T-helper 2 cell treated with Interferon-gamma antibody and Interleukin-4, amounts not matched to agents 5 μg/mL and 100 μg/mL, for 36 hours (primary cell): ENCODE data around the gene AKNA.

Experiments used
- DNase-seq: peaks from one replicate; pipeline ENCODE4 v3.0.0; 2021; ENCODE audit warnings: low spot score
- H3K27ac Mint-ChIP-seq: one replicate; pipeline ENCODE4 v1.8.0; 2021; ENCODE audit warnings: mild to moderate bottlenecking, mixed read lengths
- H3K27me3 Mint-ChIP-seq: one replicate; pipeline ENCODE4 v1.8.0; 2021; ENCODE audit warnings: low read depth, mixed read lengths
- H3K36me3 Mint-ChIP-seq: one replicate; pipeline ENCODE4 v1.8.0; 2021; ENCODE audit warnings: low read depth, mixed read lengths
- H3K4me1 Mint-ChIP-seq: one replicate; pipeline ENCODE4 v1.8.0; 2021; ENCODE audit warnings: low read depth, mixed read lengths
- H3K4me3 Mint-ChIP-seq: one replicate; pipeline ENCODE4 v1.8.0; 2022; ENCODE audit warnings: mild to moderate bottlenecking, moderate library complexity, mixed read lengths
- H3K9me3 Mint-ChIP-seq: one replicate; pipeline ENCODE4 v1.8.0; 2021; ENCODE audit warnings: mixed read lengths

The AKNA gene, protein sequence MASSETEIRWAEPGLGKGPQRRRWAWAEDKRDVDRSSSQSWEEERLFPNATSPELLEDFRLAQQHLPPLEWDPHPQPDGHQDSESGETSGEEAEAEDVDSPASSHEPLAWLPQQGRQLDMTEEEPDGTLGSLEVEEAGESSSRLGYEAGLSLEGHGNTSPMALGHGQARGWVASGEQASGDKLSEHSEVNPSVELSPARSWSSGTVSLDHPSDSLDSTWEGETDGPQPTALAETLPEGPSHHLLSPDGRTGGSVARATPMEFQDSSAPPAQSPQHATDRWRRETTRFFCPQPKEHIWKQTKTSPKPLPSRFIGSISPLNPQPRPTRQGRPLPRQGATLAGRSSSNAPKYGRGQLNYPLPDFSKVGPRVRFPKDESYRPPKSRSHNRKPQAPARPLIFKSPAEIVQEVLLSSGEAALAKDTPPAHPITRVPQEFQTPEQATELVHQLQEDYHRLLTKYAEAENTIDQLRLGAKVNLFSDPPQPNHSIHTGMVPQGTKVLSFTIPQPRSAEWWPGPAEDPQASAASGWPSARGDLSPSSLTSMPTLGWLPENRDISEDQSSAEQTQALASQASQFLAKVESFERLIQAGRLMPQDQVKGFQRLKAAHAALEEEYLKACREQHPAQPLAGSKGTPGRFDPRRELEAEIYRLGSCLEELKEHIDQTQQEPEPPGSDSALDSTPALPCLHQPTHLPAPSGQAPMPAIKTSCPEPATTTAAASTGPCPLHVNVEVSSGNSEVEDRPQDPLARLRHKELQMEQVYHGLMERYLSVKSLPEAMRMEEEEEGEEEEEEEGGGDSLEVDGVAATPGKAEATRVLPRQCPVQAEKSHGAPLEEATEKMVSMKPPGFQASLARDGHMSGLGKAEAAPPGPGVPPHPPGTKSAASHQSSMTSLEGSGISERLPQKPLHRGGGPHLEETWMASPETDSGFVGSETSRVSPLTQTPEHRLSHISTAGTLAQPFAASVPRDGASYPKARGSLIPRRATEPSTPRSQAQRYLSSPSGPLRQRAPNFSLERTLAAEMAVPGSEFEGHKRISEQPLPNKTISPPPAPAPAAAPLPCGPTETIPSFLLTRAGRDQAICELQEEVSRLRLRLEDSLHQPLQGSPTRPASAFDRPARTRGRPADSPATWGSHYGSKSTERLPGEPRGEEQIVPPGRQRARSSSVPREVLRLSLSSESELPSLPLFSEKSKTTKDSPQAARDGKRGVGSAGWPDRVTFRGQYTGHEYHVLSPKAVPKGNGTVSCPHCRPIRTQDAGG (N-terminal part only)

DNA sequence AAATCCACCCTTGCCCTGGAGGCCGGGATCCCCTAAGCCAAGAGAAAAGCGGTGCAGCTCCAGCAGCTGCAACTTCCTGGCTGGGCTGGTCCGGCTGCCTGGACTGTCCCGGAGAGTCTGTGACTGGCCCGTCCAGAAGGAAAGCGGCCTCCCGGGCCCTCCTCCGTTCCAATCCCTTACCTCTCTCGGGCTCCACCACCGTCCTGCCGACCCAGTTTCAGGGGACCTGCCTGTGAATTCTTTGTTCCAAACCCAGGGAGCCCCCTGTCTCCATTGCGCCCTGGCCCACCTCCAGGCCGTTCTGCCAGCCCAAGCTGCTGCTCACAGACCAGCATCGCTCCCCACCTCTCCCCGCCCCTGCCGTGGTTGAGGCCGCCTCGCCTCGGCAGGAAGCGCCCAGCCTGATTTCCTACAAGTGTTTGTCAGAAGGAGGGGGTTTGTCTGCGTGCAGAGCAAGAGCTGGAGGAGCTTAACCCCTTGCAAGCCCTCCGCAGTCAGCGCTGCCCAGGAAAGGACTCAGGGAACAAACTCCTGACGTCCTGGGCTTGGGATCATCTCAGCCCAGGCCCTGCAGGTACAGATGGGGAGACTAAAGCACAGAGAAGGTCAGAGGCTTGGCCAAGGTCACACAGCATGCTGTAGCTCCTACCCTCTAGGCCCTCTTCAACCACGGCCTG, at the start of gene AKNA:
Gene AKNA, minus strand, starts transcription at position 303 of the 677 bp plus-strand sequence. CDS start 6,649 bp downstream, outside the sequence.
- Mint-ChIP-seq H3K9me3 (no peaks in the 10 kb centered on the region), H3K4me3 (peak within 1 kb of the TSS; percentile 99), H3K27ac (peak within 1 kb of the TSS; percentile 98), H3K36me3 (peaks cover 74% of the 10 kb centered on the region), H3K27me3 (no peaks in the 10 kb centered on the region), H3K4me1 (peaks cover 62% of the 10 kb centered on the region)
- peak; percentile 78 for DNase-seq

DNA sequence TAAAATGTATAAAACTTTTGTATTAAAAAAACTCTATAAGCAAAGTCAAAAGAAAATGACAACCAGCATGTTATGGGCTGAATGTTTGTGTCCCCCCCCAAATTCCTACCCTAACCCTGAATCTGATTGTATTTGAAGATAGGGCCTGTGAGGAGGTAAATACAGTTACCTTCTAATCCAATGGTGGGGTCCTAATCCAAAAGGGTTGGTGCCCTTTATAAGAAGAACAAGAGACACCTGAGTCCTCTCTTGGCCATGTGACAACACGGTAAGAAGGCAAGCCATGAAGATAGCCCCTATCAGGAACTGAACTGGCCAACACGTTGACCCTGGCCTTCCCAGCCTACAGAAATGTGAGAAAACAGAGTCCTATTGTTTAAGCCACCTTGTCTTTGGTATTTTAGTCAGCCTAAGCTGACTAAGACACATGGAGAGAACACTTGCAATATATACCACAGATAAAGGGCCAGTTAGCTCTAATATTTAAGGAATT, 49.7 kb upstream of the AKNA start:
- no peaks in the 10 kb centered on the region for H3K36me3 Mint-ChIP-seq
- H3K9me3 Mint-ChIP-seq = no peaks in the 10 kb centered on the region

DNA sequence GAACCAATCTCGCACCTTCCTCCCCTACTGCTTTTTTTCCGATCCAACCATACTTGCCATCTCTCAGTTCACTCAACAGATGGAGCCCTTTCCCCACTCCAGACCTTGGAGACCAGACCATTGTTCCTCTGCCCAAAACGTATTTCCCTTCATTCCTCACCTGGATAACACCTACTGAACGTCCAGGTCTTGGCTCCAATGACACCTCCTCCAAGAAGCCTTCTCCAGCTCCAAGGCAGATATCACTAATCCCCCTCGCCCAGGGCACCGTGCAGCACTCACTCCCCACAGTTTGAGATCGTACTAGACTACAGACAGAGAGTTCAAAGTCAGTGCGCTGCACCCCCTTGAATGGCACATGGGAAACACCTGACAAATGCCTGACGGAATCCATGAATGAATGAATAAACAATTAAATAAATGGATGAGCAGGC, 47.1 kb upstream of the AKNA start:
- no peak for DNase-seq
- Mint-ChIP-seq H3K4me1 (peaks cover 6% of the 10 kb centered on the region), H3K27ac (no peak overlapping the region), H3K36me3 (no peaks in the 10 kb centered on the region), H3K27me3 (peaks cover 3% of the 10 kb centered on the region), H3K9me3 (no peaks in the 10 kb centered on the region), H3K4me3 (no peak overlapping the region)

More for the DNA sequence above, 49.7 kb upstream of the AKNA start:
- DNase-seq = no peak
- peaks cover under 1% of the 10 kb centered on the region for H3K27me3 Mint-ChIP-seq
- no peak overlapping the region for H3K27ac Mint-ChIP-seq
- H3K4me3 Mint-ChIP-seq = no peak overlapping the region
- peaks cover 6% of the 10 kb centered on the region for H3K4me1 Mint-ChIP-seq

DNA sequence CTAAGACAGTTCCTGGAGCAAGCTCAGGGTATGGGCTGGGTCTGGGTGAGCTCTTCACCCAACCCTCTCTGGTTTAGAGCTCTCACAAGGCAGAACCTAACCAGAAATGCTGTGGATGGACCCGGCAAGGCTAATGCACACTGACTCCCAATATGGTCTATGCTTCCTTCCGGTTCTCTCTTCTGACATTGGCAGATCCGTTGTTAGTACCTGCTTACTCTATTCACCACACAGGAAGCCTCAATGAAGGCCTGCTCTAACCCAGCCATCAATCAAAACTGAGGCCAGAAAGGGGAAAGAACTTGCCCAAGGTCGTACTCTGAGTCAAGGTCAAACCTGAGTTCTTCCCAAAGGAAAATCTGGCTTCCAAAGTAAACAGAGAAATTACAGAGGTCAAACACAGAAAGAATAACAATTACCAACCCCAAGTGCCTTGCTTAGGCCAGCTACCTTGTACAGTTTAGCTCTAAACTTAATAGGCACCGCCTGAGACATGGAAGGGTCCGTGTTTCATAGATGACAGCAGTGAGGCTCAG, 46.0 kb upstream of the AKNA start:
- no peak for DNase-seq
- Mint-ChIP-seq H3K4me1 (peaks cover 6% of the 10 kb centered on the region), H3K27me3 (peaks cover 3% of the 10 kb centered on the region), H3K27ac (no peak overlapping the region), H3K9me3 (no peaks in the 10 kb centered on the region), H3K4me3 (no peak overlapping the region), H3K36me3 (no peaks in the 10 kb centered on the region)

DNA sequence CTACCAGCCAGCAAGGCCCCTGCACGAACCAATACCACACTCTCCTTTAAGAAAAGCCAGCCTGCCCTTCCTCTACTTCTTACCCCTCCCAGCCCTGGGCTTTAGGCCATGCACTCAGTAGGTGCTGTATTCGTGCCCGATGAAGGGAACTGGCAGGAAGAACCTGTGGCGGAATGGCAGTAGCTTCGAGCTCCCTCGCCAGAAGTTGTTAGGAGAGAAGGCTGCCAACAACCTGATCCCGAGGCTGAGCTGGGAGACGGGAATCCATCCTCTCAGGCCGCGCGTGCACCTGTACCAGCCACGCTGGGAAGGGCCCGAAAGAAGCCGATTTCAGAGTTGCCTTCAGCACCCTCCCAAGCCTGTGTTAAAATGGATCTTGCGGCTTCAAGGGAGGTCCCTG, 45.3 kb upstream of the AKNA start:
- Mint-ChIP-seq H3K27me3 (peaks cover 3% of the 10 kb centered on the region), H3K4me1 (peaks cover 6% of the 10 kb centered on the region), H3K9me3 (no peaks in the 10 kb centered on the region), H3K36me3 (no peaks in the 10 kb centered on the region), H3K4me3 (no peak overlapping the region), H3K27ac (no peak overlapping the region)
- DNase-seq = no peak

DNA sequence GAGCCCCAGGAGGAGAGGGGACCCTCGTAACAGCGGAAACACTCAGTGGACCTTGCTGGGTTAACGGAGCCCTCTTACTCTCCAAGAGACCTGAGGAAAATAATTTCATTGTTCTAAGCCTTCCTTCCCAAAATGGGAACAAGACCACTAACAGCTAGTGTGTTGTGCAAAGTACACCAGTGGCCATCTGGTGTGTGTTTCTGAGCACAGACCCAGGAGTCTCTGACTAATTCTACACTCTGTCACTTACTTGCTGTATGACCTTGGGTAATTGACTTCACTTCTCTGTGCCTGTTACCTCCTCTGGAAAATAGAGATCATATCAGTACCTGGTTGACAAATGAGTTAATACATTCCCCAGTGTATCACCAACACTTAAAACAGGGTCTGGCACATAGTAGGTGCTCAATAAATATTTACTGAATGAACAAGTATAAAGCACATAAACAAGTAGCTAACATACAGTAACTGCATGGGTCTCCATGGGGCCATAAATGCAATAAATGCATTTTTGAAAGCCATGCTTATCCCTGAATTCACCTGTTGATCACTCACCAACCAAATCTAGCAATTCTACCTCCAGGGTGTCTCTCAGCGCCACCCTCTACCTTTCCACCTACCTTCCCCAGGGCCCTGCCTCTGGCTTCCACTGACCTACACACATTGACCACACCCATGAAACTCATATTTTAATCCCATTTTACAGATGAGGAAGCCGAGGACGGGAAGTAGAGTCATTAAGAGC, 44.7 kb upstream of the AKNA start:
- no peak overlapping the region for H3K27ac Mint-ChIP-seq
- peaks cover 3% of the 10 kb centered on the region for H3K27me3 Mint-ChIP-seq
- peaks cover 6% of the 10 kb centered on the region for H3K4me1 Mint-ChIP-seq
- H3K9me3 Mint-ChIP-seq = no peaks in the 10 kb centered on the region
- no peak overlapping the region for H3K4me3 Mint-ChIP-seq
- no peaks in the 10 kb centered on the region for H3K36me3 Mint-ChIP-seq
- DNase-seq = no peak

DNA sequence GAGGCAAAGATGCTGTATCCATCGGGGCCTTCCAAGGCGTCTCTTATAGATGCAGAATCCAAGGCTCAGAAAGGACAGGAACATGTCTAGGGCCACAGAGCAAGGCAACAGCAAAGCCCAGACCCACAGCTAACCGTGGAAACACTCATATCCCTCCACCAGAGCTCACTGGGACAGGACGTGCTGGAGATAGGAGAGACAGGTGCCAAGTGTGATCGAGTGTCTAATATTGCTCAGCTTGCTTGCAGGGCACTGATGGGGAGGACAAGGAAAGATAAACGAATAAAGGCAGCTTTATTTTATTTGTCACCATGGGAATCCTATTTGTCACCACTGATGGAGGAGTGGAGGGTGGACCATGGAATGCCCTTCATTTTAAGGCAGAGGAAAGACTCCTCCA, 44.0 kb upstream of the AKNA start:
- Mint-ChIP-seq H3K36me3 (no peaks in the 10 kb centered on the region), H3K9me3 (no peaks in the 10 kb centered on the region), H3K27ac (no peak overlapping the region)

DNA sequence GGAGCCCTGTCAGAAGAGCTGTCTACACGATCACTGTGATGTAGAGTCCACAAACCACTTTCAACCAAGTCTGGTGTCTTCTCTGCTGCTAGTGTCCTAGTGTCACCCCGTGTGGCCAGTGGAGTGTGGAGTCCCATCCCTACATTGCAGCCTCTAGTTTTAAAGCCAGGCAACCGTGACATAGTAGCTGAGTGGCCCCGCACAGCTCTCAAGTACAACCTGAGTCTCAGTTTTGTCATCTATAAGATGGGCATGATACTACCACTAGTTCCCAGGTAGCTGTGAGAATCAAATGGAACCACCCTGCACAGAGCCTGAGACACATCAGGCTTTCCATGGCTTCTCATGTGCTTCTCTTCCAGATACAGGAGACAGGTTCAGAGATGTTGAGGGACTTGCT, 43.2 kb upstream of the AKNA start:
- Mint-ChIP-seq H3K27me3 (peaks cover 3% of the 10 kb centered on the region), H3K36me3 (no peaks in the 10 kb centered on the region), H3K9me3 (no peaks in the 10 kb centered on the region)

More for the DNA sequence above, 44.0 kb upstream of the AKNA start:
- Mint-ChIP-seq H3K4me3 (no peak overlapping the region), H3K4me1 (peaks cover 6% of the 10 kb centered on the region), H3K27me3 (peaks cover 3% of the 10 kb centered on the region)
- DNase-seq = no peak

DNA sequence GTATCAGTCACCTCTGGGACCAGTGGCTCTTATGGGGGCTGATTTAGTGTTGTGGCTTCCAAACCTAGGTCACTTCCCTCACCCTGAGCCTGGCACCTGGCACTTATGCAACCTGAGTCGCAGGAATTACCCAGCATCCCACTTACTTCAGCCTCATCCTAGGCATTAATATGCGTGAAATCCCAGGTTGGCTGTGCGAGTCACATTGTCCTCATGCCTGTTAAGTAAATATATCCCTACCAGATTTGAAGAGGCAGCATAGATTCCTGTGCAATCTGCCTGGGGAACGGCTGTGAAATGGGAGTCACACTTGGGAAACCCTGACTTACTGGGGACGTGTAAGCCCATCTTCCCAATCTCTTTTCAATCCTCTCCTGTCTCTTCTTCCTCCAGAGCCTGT, 42.7 kb upstream of the AKNA start:
- H3K4me1 Mint-ChIP-seq = peaks cover 6% of the 10 kb centered on the region
- DNase-seq = no peak
- no peak overlapping the region for H3K4me3 Mint-ChIP-seq
- no peaks in the 10 kb centered on the region for H3K36me3 Mint-ChIP-seq
- no peak overlapping the region for H3K27ac Mint-ChIP-seq
- no peaks in the 10 kb centered on the region for H3K9me3 Mint-ChIP-seq
- H3K27me3 Mint-ChIP-seq = peaks cover 5% of the 10 kb centered on the region

More for the DNA sequence above, 43.2 kb upstream of the AKNA start:
- Mint-ChIP-seq H3K4me1 (peaks cover 6% of the 10 kb centered on the region), H3K4me3 (no peak overlapping the region), H3K27ac (no peak overlapping the region)
- DNase-seq = no peak

DNA sequence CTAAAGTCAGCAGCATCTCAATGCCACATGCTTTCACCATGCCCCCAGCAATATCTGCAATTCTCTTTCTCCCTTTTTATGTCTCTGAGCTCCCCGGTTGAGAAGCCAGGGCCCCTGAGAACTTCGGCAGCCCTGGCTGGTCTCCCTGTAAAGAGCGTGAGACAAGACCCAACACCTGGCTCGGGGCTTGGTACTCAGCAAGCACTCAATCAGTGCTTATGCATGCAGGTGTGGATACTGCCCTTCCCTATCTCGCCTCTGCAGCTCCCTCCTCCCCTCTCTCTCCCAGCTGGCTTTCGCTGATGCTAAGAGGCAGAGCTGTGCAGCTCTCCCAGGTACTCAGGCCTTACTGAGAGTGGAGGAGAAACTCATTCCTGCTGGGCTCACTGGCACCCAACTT, 41.7 kb upstream of the AKNA start:
- H3K4me3 Mint-ChIP-seq = no peak overlapping the region
- no peak for DNase-seq
- H3K27me3 Mint-ChIP-seq = peaks cover 5% of the 10 kb centered on the region
- H3K27ac Mint-ChIP-seq = no peak overlapping the region
- H3K9me3 Mint-ChIP-seq = no peaks in the 10 kb centered on the region
- no peaks in the 10 kb centered on the region for H3K36me3 Mint-ChIP-seq
- peaks cover 6% of the 10 kb centered on the region for H3K4me1 Mint-ChIP-seq

DNA sequence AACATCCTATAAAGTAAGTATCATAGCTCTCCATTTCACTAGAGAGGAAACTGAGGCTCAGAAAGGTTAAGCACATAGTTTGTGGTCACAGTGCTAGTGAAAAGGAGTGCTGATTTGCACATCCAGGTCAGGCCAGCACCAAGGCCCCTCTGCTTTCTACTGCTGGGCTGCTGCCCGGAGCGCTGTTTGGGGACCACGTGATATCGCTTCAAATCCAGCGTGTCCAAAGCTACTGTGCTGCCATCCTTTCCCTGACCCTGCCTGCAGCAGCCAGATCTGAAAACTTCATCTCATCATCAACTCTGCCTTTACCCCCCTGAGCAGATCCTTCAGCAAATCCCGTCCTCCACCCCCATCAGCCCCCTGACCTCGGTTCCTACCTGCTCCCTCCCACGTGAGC, 40.7 kb upstream of the AKNA start:
- H3K27ac Mint-ChIP-seq = no peak overlapping the region
- H3K4me1 Mint-ChIP-seq = peaks cover 2% of the 10 kb centered on the region
- H3K27me3 Mint-ChIP-seq = peaks cover 5% of the 10 kb centered on the region
- no peaks in the 10 kb centered on the region for H3K9me3 Mint-ChIP-seq
- no peak for DNase-seq
- H3K36me3 Mint-ChIP-seq = no peaks in the 10 kb centered on the region
- no peak overlapping the region for H3K4me3 Mint-ChIP-seq

DNA sequence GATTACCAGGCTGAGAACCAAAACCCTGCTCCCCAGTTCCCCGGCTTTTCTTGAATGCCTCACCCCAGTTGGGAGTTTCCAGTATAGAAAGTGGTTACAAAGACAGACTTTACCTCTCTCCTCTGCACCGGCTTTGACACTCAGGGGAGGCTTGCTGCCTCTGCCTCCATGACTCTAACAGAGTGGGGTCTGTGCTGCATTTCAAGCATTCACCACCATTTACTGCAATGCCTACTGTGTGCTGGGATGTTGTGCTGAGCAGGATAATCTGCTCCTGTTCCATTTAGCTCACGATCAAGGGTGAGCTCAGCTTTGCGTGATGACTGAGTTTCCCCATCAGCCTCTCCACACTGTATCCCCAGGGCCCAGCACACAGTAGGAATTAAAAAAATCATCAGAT, 39.9 kb upstream of the AKNA start:
- Mint-ChIP-seq H3K9me3 (no peaks in the 10 kb centered on the region), H3K4me3 (no peak overlapping the region), H3K27ac (no peak overlapping the region), H3K27me3 (peaks cover 5% of the 10 kb centered on the region), H3K4me1 (no peaks in the 10 kb centered on the region), H3K36me3 (no peaks in the 10 kb centered on the region)
- DNase-seq = no peak
